WTC11 (cell line): ENCODE results near the gene RPTOR. TPM values are rescaled to one million over a fixed set of nuclear protein-coding genes. Genes with fewer than 3 reads are reported as not detected.

ENCODE experiments used
- ATAC-seq: fragments of 200-7000 bp; cut with Tn5 transposase; 2 replicates; pipeline ENCODE4 v1.10.0; 2021; ENCODE audit warnings: mild to moderate bottlenecking, moderate library complexity
- CTCF ChIA-PET: fragments of 300-600 bp; sonication (Branson Sonifier 250); formaldehyde crosslinking; loops from one replicate; lab custom pipeline; 2021; ENCODE audit warnings: antibody characterized with exemption; lab: Charles Lee
- POLR2A ChIA-PET: fragments of 350-600 bp; sonication (Branson Sonifier 250); formaldehyde crosslinking; loops from one replicate; lab custom pipeline; 2021; ENCODE audit warnings: antibody characterized with exemption; lab: Charles Lee
- DNase-seq: peaks from one replicate; pipeline ENCODE4 v3.0.0; 2021; ENCODE audit warnings: low spot score
- H3K27ac Mint-ChIP-seq: 2 replicates; pipeline ENCODE4 v1.8.0; 2021; ENCODE audit warnings: mixed read lengths
- H3K27me3 Mint-ChIP-seq: 2 replicates; pipeline ENCODE4 v1.8.0; 2021; ENCODE audit warnings: low read depth, mild to moderate bottlenecking, moderate library complexity, mixed read lengths
- H3K36me3 Mint-ChIP-seq: 2 replicates; pipeline ENCODE4 v1.8.0; 2021; ENCODE audit warnings: mixed read lengths
- H3K4me1 Mint-ChIP-seq: 2 replicates; pipeline ENCODE4 v1.8.0; 2022; ENCODE audit warnings: mixed read lengths
- H3K4me3 Mint-ChIP-seq: 2 replicates; pipeline ENCODE4 v1.8.0; 2021; ENCODE audit warnings: mild to moderate bottlenecking, moderate library complexity, mixed read lengths
- H3K9me3 Mint-ChIP-seq: 2 replicates; pipeline ENCODE4 v1.8.0; 2021; ENCODE audit warnings: mixed read lengths
- AR ChIP-seq: fragments of 250-450 bp; sonication (Bioruptor Pico); IDR thresholded peaks from 2 replicates; pipeline ENCODE4 v1.9.0; 2021; ENCODE audit warnings: mild to moderate bottlenecking
- ARID4B ChIP-seq: sonication (generic); formaldehyde crosslinking; IDR thresholded peaks from 2 replicates; pipeline ENCODE4 v1.8.0; 2023; ENCODE audit warnings: missing genetic modification reagents, mild to moderate bottlenecking, borderline replicate concordance
- ATF2 ChIP-seq: sonication (generic); formaldehyde crosslinking; IDR thresholded peaks from 2 replicates; pipeline ENCODE4 v1.8.1; 2022; ENCODE audit warnings: low read depth, missing genetic modification reagents, borderline replicate concordance
- ATF6 ChIP-seq: sonication (generic); formaldehyde crosslinking; IDR thresholded peaks from 2 replicates; pipeline ENCODE4 v1.8.1; 2023; ENCODE audit warnings: mild to moderate bottlenecking, missing genetic modification reagents
- CBFB ChIP-seq: sonication (generic); formaldehyde crosslinking; IDR thresholded peaks from 2 replicates; pipeline ENCODE4 v1.8.1; 2022; ENCODE audit warnings: mild to moderate bottlenecking, low read depth, missing genetic modification reagents
- E2F4 ChIP-seq: sonication (generic); formaldehyde crosslinking; IDR thresholded peaks from 2 replicates; pipeline ENCODE4 v1.8.1; 2022; ENCODE audit warnings: low read depth, mild to moderate bottlenecking, moderate library complexity, missing genetic modification reagents, borderline replicate concordance
- FOXK1 ChIP-seq: sonication (generic); formaldehyde crosslinking; IDR thresholded peaks from 2 replicates; pipeline ENCODE4 v1.8.0; 2022; ENCODE audit warnings: mild to moderate bottlenecking, moderate library complexity, missing genetic modification reagents
- FOXP1 ChIP-seq: sonication (generic); formaldehyde crosslinking; IDR thresholded peaks from 2 replicates; pipeline ENCODE4 v1.8.0; 2022; ENCODE audit warnings: missing genetic modification reagents, mild to moderate bottlenecking, moderate library complexity, borderline replicate concordance
- GABPB1 ChIP-seq: sonication (generic); formaldehyde crosslinking; IDR thresholded peaks from 2 replicates; pipeline ENCODE4 v1.8.1; 2023; ENCODE audit warnings: mild to moderate bottlenecking, missing genetic modification reagents
- HMGA2 ChIP-seq: fragments of 250-450 bp; sonication (Bioruptor Pico); IDR thresholded peaks from 2 replicates; pipeline ENCODE4 v1.4.0; 2021; ENCODE audit warnings: mild to moderate bottlenecking, moderate library complexity
- JUN ChIP-seq: sonication (generic); formaldehyde crosslinking; IDR thresholded peaks from 2 replicates; pipeline ENCODE4 v1.8.0; 2023; ENCODE audit warnings: mild to moderate bottlenecking, missing genetic modification reagents
- MAX ChIP-seq: sonication (generic); formaldehyde crosslinking; IDR thresholded peaks from 2 replicates; pipeline ENCODE4 v1.8.0; 2022; ENCODE audit warnings: mild to moderate bottlenecking, missing genetic modification reagents
- MLX ChIP-seq: sonication (generic); formaldehyde crosslinking; IDR thresholded peaks from 2 replicates; pipeline ENCODE4 v1.8.1; 2023; ENCODE audit warnings: mild to moderate bottlenecking, missing genetic modification reagents, moderate library complexity
- NFYB ChIP-seq: sonication (generic); formaldehyde crosslinking; conservative IDR thresholded peaks from 2 replicates; pipeline ENCODE4 v1.8.0; 2022; ENCODE audit warnings: low read depth, missing genetic modification reagents
- NR2C2 ChIP-seq: sonication (generic); formaldehyde crosslinking; IDR thresholded peaks from 2 replicates; pipeline ENCODE4 v1.8.0; 2022; ENCODE audit warnings: mild to moderate bottlenecking, missing genetic modification reagents
- SMAD4 ChIP-seq: sonication (generic); formaldehyde crosslinking; IDR thresholded peaks from 2 replicates; pipeline ENCODE4 v1.8.0; 2022; ENCODE audit warnings: mild to moderate bottlenecking, missing genetic modification reagents
- SP1 ChIP-seq: sonication (generic); formaldehyde crosslinking; conservative IDR thresholded peaks from 2 replicates; pipeline ENCODE4 v1.8.1; 2022; ENCODE audit warnings: missing genetic modification reagents
- ZNF138 ChIP-seq: sonication (generic); formaldehyde crosslinking; conservative IDR thresholded peaks from 2 replicates; pipeline ENCODE4 v1.8.1; 2022; ENCODE audit warnings: mild to moderate bottlenecking, moderate library complexity, missing genetic modification reagents
- ZNF232 ChIP-seq: sonication (generic); formaldehyde crosslinking; IDR thresholded peaks from 2 replicates; pipeline ENCODE4 v1.8.0; 2022; ENCODE audit warnings: mild to moderate bottlenecking, missing genetic modification reagents
- ZNF671 ChIP-seq: fragments of 250-450 bp; sonication (Bioruptor Pico); IDR thresholded peaks from 2 replicates; pipeline ENCODE4 v1.8.0; 2021; ENCODE audit warnings: mild to moderate bottlenecking
- total RNA-seq: library from RNA; stranded (reverse); gene quantifications from 3 replicates; pipeline ENCODE4 v1.2.3, GENCODE V29; 2021

Gene RPTOR
- total RNA-seq, 1 experiment from 2014 or later: 41.0 TPM

- Mint-ChIP-seq H3K4me3 (no peak overlapping the region), H3K27me3 (no peaks in the 10 kb centered on the region), H3K27ac (no peak overlapping the region), H3K9me3 (peaks cover 8% of the 10 kb centered on the region), H3K4me1 (no peaks in the 10 kb centered on the region), H3K36me3 (peaks cover 17% of the 10 kb centered on the region)
- TF ChIP-seq ZNF671 (CRISPR knock-in tag): no peak
- no peak for TF ChIP-seq MAX (CRISPR knock-in tag)
- no peak for TF ChIP-seq FOXK1
- TF ChIP-seq ZNF232 (CRISPR knock-in tag): no peak
- no peak for TF ChIP-seq ZNF138
- no peak for TF ChIP-seq ATF6 (CRISPR knock-in tag)
- no peak for TF ChIP-seq AR (CRISPR knock-in tag)
- TF ChIP-seq FOXP1 (CRISPR knock-in tag): no peak
- TF ChIP-seq CBFB (CRISPR knock-in tag): no peak
- no peak for TF ChIP-seq NR2C2 (CRISPR knock-in tag)
- no peak for TF ChIP-seq E2F4 (CRISPR knock-in tag)
- ATAC-seq: no peak
- peak; percentile 4 for DNase-seq
- ChIA-PET POLR2A (interaction anchor here (0.6 kb wide), 1 partner anchor 757 kb away, joined by 3 read pairs; no protein-coding TSS in a partner anchor), CTCF (no interaction called here)
Measured at GRCh38 chr17:80947200-80947940, 402.7 kb downstream of the RPTOR start.

GRCh38 chr17:80948019-80948975 is 403.7 kb downstream of the RPTOR start:
- no peaks in the 10 kb centered on the region for H3K27me3 Mint-ChIP-seq
- POLR2A ChIA-PET: no interaction called here
- peaks cover 17% of the 10 kb centered on the region for H3K36me3 Mint-ChIP-seq
- CTCF ChIA-PET: interaction anchor here (0.8 kb wide), 1 partner anchor 11 kb away, joined by 3 read pairs; no protein-coding TSS in a partner anchor
- peaks cover 8% of the 10 kb centered on the region for H3K9me3 Mint-ChIP-seq
- peak; percentile 11 for DNase-seq
- H3K4me1 Mint-ChIP-seq: no peaks in the 10 kb centered on the region
- no peak for ATAC-seq
- no peak overlapping the region for H3K27ac Mint-ChIP-seq
- H3K4me3 Mint-ChIP-seq: no peak overlapping the region
- no peak for TF ChIP-seq NFYB (CRISPR knock-in tag)
- TF ChIP-seq SMAD4 (CRISPR knock-in tag): no peak
- TF ChIP-seq JUN (CRISPR knock-in tag): no peak
- no peak for TF ChIP-seq GABPB1 (CRISPR knock-in tag)
- TF ChIP-seq ATF2 (CRISPR knock-in tag): no peak
- no peak for TF ChIP-seq MLX (CRISPR knock-in tag)
- no peak for TF ChIP-seq HMGA2 (CRISPR knock-in tag)
- no peak for TF ChIP-seq SP1 (CRISPR knock-in tag)
- TF ChIP-seq ARID4B (CRISPR knock-in tag): no peak
